ENCODE measurements around the gene IGSF22. TPM values are rescaled to one million over a fixed set of nuclear protein-coding genes. Genes with fewer than 3 reads are reported as not detected.

The IGSF22 gene
- polyA plus RNA-seq, 1 donor from 2014 or later: 0.68 TPM

GRCh38 chr11:18772211-18772610, 46.2 kb upstream of the IGSF22 start:
- Histone ChIP-seq H3K27ac (ENCODE audit: low read length) (no peak overlapping the region), H3K4me3 (ENCODE audit: low read length) (no peak overlapping the region), H3K4me2 (ENCODE audit: low read length) (no peak overlapping the region), H4K20me1 (ENCODE audit: insufficient read depth) (no peaks in the 10 kb centered on the region), H3K9me2 (ENCODE audit: insufficient read depth, low read length) (no peaks in the 10 kb centered on the region), H2AFZ (ENCODE audit: low read depth, low read length) (no peak overlapping the region), H3K27me3 (ENCODE audit: insufficient read depth, low read depth, low read length) (no peaks in the 10 kb centered on the region), H3K9ac (ENCODE audit: low read length) (no peak overlapping the region), H3K36me3 (ENCODE audit: insufficient read depth, low read length) (no peaks in the 10 kb centered on the region), H3F3A (ENCODE audit: insufficient read depth, low read length, poor library complexity, severe bottlenecking) (no peaks in the 10 kb centered on the region), H3K79me2 (replicated peaks; ENCODE audit: insufficient read depth, low read length) (no peaks in the 10 kb centered on the region), H3K9me3 (ENCODE audit: low read length) (no peaks in the 10 kb centered on the region)
- TF ChIP-seq SMC3 (conservative IDR thresholded peaks at IDR 0.05; ENCODE audit: poor library complexity): no peak
- no peak for TF ChIP-seq REST (IDR thresholded peaks at IDR 0.05; ENCODE audit: borderline replicate concordance)
- no peak for TF ChIP-seq EZH2 (IDR thresholded peaks at IDR 0.05; ENCODE audit: borderline replicate concordance, insufficient read depth, low read length, poor library complexity, severe bottlenecking)
- TF ChIP-seq POLR2AphosphoS5 (IDR thresholded peaks at IDR 0.05): no peak
- no peak for TF ChIP-seq CTCF (IDR thresholded peaks at IDR 0.05; ENCODE audit: poor library complexity, severe bottlenecking)
- no peak for TF ChIP-seq EP300 (conservative IDR thresholded peaks at IDR 0.05; ENCODE audit: poor library complexity, severe bottlenecking)
- TF ChIP-seq RAD21 (conservative IDR thresholded peaks at IDR 0.05): no peak
- TF ChIP-seq TAF1 (IDR thresholded peaks at IDR 0.05; ENCODE audit: low read depth): no peak
- no peak for TF ChIP-seq MXI1 (conservative IDR thresholded peaks at IDR 0.05; ENCODE audit: poor library complexity, severe bottlenecking)

GRCh38 chr11:18771266-18772035, 45.5 kb upstream of the IGSF22 start:
- no peaks in the 10 kb centered on the region for H3K36me3 ChIP-seq (ENCODE audit: insufficient read depth, low read length)
- H3K27ac ChIP-seq (ENCODE audit: low read length): no peak overlapping the region
- no peaks in the 10 kb centered on the region for H4K20me1 ChIP-seq (ENCODE audit: insufficient read depth)
- TF ChIP-seq RAD21 (conservative IDR thresholded peaks at IDR 0.05) (no peak), REST (IDR thresholded peaks at IDR 0.05; ENCODE audit: borderline replicate concordance) (no peak), CTCF (IDR thresholded peaks at IDR 0.05; ENCODE audit: poor library complexity, severe bottlenecking) (no peak), POLR2AphosphoS5 (IDR thresholded peaks at IDR 0.05) (no peak)
- no peaks in the 10 kb centered on the region for H3K9me3 ChIP-seq (ENCODE audit: low read length)
- no peak overlapping the region for H3K9ac ChIP-seq (ENCODE audit: low read length)
- H3K79me2 ChIP-seq (replicated peaks; ENCODE audit: insufficient read depth, low read length): no peaks in the 10 kb centered on the region
- H3K4me3 ChIP-seq (ENCODE audit: low read length): no peak overlapping the region
- no peaks in the 10 kb centered on the region for H3K27me3 ChIP-seq (ENCODE audit: insufficient read depth, low read depth, low read length)
- H3K9me2 ChIP-seq (ENCODE audit: insufficient read depth, low read length): no peaks in the 10 kb centered on the region
- H3K4me2 ChIP-seq (ENCODE audit: low read length): no peak overlapping the region
- H2AFZ ChIP-seq (ENCODE audit: low read depth, low read length): no peak overlapping the region
- no peaks in the 10 kb centered on the region for H3F3A ChIP-seq (ENCODE audit: insufficient read depth, low read length, poor library complexity, severe bottlenecking)
